22Rv1 (cell line): Measurements from ENCODE around the gene VPS52.
A peak's percentile ranks its signal among the peaks of the same experiment; 100 is the strongest.

Experiments
- H3K27ac ChIP-seq: fragments of 450-650 bp; 2 replicates; pipeline ENCODE4 v1.5.1; 2017
- CTCF ChIP-seq: fragments of 450-650 bp; IDR thresholded peaks from 2 replicates; pipeline ENCODE4 v1.5.1; 2017; ENCODE audit warnings: mild to moderate bottlenecking
- ZFX ChIP-seq: fragments of 450-650 bp; IDR thresholded peaks from 2 replicates; pipeline ENCODE4 v1.6.1; 2017; ENCODE audit warnings: antibody characterized with exemption, borderline replicate concordance

The VPS52 gene

DNA sequence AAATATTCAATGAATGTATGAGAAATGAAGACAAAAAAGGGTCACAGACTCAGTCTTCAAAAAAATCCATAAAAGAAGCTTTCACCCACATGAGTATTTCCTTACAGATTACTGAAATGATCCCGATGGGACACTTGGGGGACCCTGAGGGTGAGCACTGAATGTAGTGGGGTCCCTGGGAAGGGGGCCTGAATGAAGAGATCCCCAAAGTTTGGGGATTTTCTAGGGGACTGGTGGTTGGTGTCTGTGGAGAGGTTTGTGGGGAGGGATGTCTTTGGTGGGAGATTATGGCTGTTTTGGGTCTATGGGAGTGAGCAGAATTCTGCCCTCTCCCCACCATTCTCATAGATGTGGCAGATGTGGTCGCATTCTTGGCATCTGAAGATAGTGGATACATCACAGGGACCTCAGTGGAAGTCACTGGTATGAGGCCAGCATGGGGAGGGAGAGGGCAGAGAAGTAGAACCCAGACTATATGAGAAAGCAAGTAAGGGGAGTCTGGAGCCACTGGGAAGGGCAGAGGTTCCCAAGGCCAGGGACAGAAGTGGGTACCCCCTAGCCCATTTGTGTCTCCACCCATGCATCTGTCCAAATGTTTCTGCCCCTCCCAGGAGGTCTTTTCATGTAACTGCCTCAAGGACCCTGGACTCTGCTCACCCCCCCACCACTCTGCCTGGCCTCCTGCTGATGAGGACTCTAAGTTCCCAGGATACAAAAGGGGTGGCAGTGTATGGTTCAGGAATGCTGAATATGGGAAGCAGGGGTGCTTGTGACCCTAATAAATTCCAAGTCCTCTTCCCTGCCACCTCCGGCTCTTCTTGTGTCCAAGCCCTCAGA is 65.4 kb downstream of the VPS52 start:
- peak overlapping the region; percentile 95 for H3K27ac ChIP-seq
- TF ChIP-seq CTCF (no peak), ZFX (no peak)

DNA sequence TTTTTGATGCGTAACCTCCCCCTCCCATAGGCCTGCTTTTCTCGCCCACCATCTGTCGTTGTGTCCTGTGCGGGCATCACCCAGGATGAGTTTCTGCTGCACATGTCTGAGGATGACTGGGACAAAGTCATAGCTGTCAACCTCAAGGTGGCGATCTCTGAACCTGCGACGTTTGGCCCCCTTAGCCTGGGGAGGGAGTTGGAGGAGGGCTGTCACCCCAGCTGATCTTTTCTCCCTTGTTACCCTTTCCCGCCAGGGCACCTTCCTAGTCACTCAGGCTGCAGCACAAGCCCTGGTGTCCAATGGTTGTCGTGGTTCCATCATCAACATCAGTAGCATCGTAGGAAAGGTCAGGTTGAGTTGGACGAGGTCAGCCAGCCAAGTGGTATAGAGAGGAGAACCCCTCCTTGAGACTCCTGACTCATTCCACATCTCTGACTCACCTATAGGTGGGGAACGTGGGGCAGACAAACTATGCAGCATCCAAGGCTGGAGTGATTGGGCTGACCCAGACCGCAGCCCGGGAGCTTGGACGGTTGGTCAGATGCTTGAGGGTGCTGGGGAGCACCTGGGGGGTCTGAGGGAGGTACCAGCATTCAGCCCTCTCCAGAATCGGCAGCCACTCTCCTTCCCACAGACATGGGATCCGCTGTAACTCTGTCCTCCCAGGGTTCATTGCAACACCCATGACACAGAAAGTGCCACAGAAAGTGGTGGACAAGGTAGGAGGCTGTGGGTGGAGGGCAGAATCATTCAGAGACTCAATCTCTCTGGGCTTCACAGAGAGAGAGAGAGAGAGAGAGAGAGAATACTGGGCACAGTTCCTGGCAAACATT is 66.3 kb downstream of the VPS52 start:
- H3K27ac ChIP-seq: peak overlapping the region; percentile 95
- peak; percentile 57 for TF ChIP-seq CTCF
- no peak for TF ChIP-seq ZFX

DNA sequence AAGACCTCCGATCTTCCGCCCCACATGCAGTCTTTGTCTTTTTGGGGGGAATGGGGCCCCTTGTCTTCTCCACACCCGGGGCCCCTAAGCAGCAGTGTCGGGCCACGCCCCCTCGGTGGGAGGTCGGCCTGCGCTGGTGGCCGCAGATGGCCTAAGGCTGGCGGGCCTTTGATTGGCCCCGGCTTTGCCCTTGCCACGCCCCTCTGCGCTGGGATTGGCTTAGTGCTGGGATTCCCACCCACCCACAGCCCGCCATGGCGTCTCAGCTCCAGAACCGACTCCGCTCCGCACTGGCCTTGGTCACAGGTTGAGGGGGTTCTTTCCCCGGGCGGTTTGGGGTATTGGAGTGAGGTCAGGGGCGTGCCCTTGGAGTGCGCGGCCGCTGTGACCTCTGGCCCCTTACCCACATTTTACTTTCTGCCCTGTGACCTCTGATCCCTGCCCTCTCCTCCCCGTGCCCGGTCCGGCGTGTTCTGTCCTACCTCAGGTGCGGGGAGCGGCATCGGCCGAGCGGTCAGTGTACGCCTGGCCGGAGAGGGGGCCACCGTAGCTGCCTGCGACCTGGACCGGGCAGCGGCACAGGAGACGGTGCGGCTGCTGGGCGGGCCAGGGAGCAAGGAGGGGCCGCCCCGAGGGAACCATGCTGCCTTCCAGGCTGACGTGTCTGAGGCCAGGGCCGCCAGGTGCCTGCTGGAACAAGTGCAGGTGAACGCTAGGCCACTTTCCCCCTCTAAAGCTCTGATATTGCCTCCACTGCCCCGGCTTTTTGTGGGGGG is 67.1 kb downstream of the VPS52 start, which contains the start of gene HSD17B8:
Gene HSD17B8, plus strand, starts transcription at position 241 of the 776 bp plus-strand sequence. Its CDS starts 14 bp downstream, at position 255.
- TF ChIP-seq ZFX: no peak
- no peak for TF ChIP-seq CTCF
- H3K27ac ChIP-seq: peak within 1 kb of the TSS; percentile 95

DNA sequence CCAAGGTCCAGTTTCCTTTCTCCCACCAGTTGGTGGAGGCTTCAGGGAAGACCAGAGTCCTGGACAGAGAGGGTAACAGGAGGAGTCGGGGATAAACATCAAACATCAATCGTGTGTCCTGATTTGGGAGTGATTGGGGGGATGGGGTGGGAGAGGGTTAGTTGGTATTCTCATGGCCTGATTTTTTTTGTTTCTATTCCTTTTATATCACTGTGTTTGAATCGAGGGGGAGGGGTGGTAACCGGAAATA is 67.6 kb downstream of the VPS52 start:
- peak overlapping the region; percentile 95 for H3K27ac ChIP-seq
- TF ChIP-seq CTCF (no peak), ZFX (no peak)

GRCh38 chr6:33203443-33204164 is 68.1 kb downstream of the VPS52 start:
- no peak for TF ChIP-seq CTCF
- no peak for TF ChIP-seq ZFX
- H3K27ac ChIP-seq: peak overlapping the region; percentile 95

- 0 out of 2 replicates have a peak overlapping the region, but pooled peaks have one; percentile 96 for H3K27ac ChIP-seq
- TF ChIP-seq ZFX (no peak), CTCF (no peak)
Measured at GRCh38 chr6:33202799-33203198, 68.9 kb downstream of the VPS52 start.
